ENCODE results near the gene KCNJ14.

DNA sequence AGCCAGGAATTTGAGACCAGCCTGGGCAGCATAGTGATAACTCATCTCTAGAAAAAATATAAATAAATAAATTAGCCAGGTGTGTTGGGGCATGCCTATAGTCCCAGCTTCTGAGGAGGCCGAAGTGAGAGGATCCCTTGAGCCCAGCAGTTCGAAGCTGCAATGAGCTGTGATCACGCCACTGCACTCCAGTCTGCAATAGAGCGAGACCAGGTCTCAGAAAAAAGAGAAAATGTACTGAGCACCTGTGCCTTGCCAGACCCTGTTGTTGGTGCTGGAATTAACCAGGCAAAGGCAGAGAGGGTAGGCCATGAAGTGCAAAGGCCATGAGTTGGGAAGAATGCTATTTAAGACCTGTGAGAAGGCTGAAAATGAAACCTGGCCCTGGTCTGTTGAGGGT is 16.5 kb downstream of the KCNJ14 start:
- TF ChIP-seq, protein P1, sequence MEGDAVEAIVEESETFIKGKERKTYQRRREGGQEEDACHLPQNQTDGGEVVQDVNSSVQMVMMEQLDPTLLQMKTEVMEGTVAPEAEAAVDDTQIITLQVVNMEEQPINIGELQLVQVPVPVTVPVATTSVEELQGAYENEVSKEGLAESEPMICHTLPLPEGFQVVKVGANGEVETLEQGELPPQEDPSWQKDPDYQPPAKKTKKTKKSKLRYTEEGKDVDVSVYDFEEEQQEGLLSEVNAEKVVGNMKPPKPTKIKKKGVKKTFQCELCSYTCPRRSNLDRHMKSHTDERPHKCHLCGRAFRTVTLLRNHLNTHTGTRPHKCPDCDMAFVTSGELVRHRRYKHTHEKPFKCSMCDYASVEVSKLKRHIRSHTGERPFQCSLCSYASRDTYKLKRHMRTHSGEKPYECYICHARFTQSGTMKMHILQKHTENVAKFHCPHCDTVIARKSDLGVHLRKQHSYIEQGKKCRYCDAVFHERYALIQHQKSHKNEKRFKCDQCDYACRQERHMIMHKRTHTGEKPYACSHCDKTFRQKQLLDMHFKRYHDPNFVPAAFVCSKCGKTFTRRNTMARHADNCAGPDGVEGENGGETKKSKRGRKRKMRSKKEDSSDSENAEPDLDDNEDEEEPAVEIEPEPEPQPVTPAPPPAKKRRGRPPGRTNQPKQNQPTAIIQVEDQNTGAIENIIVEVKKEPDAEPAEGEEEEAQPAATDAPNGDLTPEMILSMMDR (IDR thresholded peaks at IDR 0.05), result no peak
- TF ChIP-seq POLR2A (IDR thresholded peaks at IDR 0.05) (no peak), EP300 (IDR thresholded peaks at IDR 0.05) (no peak)

All from gastroesophageal sphincter (tissue), 3 donors.